ENCODE measurements around the gene TIMM10B. TPM values are rescaled to one million over a fixed set of nuclear protein-coding genes. Genes with fewer than 3 reads are reported as not detected.

TIMM10B gene
- total RNA-seq, 4 donors from 2014 or later, result 37.3 to 69.0 (median 47.0) TPM

- TF ChIP-seq POLR2A (IDR thresholded peaks at IDR 0.05), result no peak
- no peak for TF ChIP-seq EP300 (IDR thresholded peaks at IDR 0.05)
- no peak for TF ChIP-seq CTCF (IDR thresholded peaks at IDR 0.05)
- no peak for TF ChIP-seq POLR2AphosphoS5 (IDR thresholded peaks at IDR 0.05)
- Histone ChIP-seq H3K4me3 (peak within 1 kb of the TSS; percentile 13 to 46), H3K4me1 (peaks cover 0 to 38% (median 3%) of the 10 kb centered on the region in 3 donors), H3K9me3 (no peaks in the 10 kb centered on the region), H3K36me3 (peaks cover 0 to 51% of the 10 kb centered on the region in 2 donors), H3K27ac (peak within 1 kb of the TSS in 3 of 4 donors; percentile 27 to 70 (median 58)), H3K27me3 (no peaks in the 10 kb centered on the region)
- 9 to 30% methylated on average over 16 to 18 of the region's 33 CpGs for WGBS, 2 donors (ENCODE audit: low coverage in 1 of 2)
- peak; percentile 70 for ATAC-seq
Measured at GRCh38 chr11:6497069-6497839, 16.0 kb downstream of the TIMM10B start, which contains the start of gene DNHD1. DNHD1 (plus strand) TSS chr11:6497280; CDS start chr11:6498216, 936 bp downstream.

- Histone ChIP-seq H3K4me3 (no peak overlapping the region), H3K27ac (peak overlapping the region in 3 of 4 donors; percentile 27 to 70 (median 58)), H3K9me3 (no peaks in the 10 kb centered on the region), H3K27me3 (no peaks in the 10 kb centered on the region), H3K4me1 (peaks cover 0 to 38% (median 3%) of the 10 kb centered on the region in 3 donors), H3K36me3 (peaks cover 0 to 51% of the 10 kb centered on the region in 2 donors)
- TF ChIP-seq CTCF (IDR thresholded peaks at IDR 0.05) (no peak), POLR2A (IDR thresholded peaks at IDR 0.05) (no peak), EP300 (IDR thresholded peaks at IDR 0.05) (no peak), POLR2AphosphoS5 (IDR thresholded peaks at IDR 0.05) (peak; percentile 4)
- ATAC-seq, result peak; percentile 53
- 21 to 53% methylated on average over 2 to 3 of the region's 7 CpGs for WGBS, 2 donors (ENCODE audit: low coverage in 1 of 2)
Measured at GRCh38 chr11:6498121-6498520, 16.8 kb downstream of the TIMM10B start.

- TF ChIP-seq POLR2AphosphoS5 (IDR thresholded peaks at IDR 0.05) (no peak), POLR2A (IDR thresholded peaks at IDR 0.05) (no peak), EP300 (IDR thresholded peaks at IDR 0.05) (no peak), CTCF (IDR thresholded peaks at IDR 0.05) (no peak)
- WGBS, 2 donors (ENCODE audit: low coverage in 1 of 2), result 100% methylated on average over 1 of the region's 5 CpGs
- H3K27ac ChIP-seq, result peak overlapping the region in 1 of 4 donors; percentile 58
Measured at GRCh38 chr11:6498544-6498943, 17.2 kb downstream of the TIMM10B start.

GRCh38 chr11:6502382-6502781, 21.1 kb downstream of the TIMM10B start:
- no peaks in the 10 kb centered on the region for H3K9me3 ChIP-seq
- H3K36me3 ChIP-seq, result peaks cover 0 to 48% of the 10 kb centered on the region in 2 donors
- H3K27me3 ChIP-seq, result no peaks in the 10 kb centered on the region
- 93 to 100% methylated on average over 2 to 3 of the region's 3 CpGs for WGBS, 2 donors (ENCODE audit: low coverage in 1 of 2)
- no peak overlapping the region for H3K27ac ChIP-seq
- no peak overlapping the region for H3K4me3 ChIP-seq
- H3K4me1 ChIP-seq, result peaks cover 0 to 30% (median 3%) of the 10 kb centered on the region in 3 donors
- no peak for TF ChIP-seq CTCF (IDR thresholded peaks at IDR 0.05)
- TF ChIP-seq POLR2A (IDR thresholded peaks at IDR 0.05), result no peak
- TF ChIP-seq EP300 (IDR thresholded peaks at IDR 0.05), result no peak
- TF ChIP-seq POLR2AphosphoS5 (IDR thresholded peaks at IDR 0.05), result no peak
- no peak for ATAC-seq

More at GRCh38 chr11:6498544-6498943, 17.2 kb downstream of the TIMM10B start:
- no peak for ATAC-seq
- no peaks in the 10 kb centered on the region for H3K27me3 ChIP-seq
- H3K4me1 ChIP-seq, result peaks cover 0 to 38% (median 3%) of the 10 kb centered on the region in 3 donors
- H3K36me3 ChIP-seq, result peaks cover 0 to 51% of the 10 kb centered on the region in 2 donors
- H3K9me3 ChIP-seq, result no peaks in the 10 kb centered on the region
- no peak overlapping the region for H3K4me3 ChIP-seq

All from gastroesophageal sphincter (tissue), 4 donors.